HG02571 (cell line): ENCODE measurements around the gene HOGA1.

Experiments
- ATAC-seq: cut with Tn5 transposase; IDR thresholded peaks from one replicate; pipeline ENCODE4 v1.9.1; 2021; ENCODE audit warnings: mild to moderate bottlenecking, moderate library complexity; ENCODE audit not compliant: unreplicated experiment

HOGA1 gene

DNA sequence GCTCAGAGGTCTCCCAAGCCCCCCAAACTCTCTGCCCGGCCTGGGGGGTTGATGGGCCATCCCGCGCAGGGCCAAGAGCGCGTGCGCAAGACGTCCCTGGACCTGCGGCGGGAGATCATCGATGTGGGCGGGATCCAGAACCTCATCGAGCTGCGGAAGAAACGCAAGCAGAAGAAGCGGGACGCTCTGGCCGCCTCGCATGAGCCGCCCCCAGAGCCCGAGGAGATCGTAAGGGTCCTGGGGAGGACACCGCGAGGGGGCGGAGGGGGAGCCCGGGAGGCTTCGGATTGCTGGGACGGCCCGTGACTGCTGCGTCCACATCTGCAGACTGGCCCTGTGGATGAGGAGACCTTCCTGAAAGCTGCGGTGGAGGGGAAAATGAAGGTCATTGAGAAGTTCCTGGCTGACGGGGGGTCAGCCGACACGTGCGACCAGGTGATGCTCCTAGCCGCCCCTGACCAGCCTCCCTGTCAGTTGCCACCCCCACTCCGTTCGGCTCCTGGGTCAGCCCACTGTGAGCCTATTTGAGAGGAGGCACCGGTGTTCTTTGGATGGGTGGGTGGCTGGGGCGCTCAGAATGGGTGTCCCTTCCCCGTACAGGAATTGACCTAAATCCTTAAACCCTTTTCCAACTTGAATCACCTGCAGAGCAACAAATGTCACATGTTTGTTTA, 5.9 kb upstream of the HOGA1 start:
- no peak for ATAC-seq

DNA sequence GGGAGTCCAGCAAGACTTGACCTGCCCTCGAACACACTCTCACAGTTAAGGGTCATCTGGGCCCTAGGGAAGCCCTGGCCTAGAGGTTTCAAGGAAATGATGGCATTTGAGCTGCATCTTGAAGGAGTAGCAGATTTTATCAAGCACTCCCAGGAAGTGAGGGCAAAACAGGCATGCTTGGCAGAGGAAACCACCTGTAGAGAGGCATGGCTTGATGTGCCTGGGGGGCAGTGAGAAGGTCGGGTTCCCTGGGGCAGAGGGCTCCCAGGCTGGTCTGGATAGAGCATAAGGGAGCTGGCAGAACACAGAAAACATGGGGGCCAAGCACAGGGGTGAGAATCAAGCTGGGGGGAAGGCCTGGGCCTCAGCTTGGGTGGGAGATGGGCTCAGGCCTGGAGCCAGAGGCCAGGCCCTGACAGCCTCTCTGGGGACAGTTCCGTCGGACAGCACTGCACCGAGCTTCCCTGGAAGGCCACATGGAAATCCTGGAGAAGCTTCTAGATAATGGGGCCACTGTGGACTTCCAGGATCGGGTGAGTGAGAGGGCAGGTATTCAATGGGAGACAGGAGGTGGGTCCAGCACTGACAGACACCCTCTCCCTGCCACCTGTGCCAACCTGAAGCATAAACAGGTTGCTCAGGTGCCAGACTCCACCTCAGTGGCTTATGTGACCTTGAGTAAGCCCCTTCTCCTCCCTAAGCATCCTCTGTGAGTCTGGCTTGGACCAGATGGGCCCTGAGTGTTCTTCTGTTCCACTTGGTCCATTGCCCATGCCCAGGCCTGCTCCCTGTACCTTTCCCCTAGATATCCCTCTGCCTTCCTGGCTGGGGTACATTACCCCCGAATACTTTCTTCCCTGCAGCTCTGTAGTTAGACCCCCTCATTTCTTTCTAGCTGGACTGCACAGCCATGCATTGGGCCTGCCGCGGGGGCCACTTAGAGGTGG, 3.5 kb upstream of the HOGA1 start:
- ATAC-seq = no peak

DNA sequence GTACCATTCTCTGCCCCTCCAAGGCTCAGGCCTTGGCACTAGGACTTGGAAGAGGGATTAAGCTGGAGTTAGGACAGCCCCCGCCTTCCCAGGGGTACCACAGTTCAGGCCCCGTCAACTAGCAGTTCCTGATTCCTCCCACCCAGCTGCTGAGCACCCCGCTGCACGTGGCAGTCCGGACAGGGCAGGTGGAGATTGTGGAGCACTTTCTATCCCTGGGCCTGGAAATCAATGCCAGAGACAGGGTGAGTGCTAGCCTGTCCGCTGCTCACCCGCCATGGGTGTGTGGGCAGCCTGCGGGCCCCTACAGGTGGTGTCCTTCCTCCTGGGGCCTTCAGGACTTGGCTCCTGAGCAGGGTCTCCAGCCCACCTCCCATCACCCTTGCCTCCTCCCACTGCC, 2.0 kb upstream of the HOGA1 start:
- no peak for ATAC-seq

DNA sequence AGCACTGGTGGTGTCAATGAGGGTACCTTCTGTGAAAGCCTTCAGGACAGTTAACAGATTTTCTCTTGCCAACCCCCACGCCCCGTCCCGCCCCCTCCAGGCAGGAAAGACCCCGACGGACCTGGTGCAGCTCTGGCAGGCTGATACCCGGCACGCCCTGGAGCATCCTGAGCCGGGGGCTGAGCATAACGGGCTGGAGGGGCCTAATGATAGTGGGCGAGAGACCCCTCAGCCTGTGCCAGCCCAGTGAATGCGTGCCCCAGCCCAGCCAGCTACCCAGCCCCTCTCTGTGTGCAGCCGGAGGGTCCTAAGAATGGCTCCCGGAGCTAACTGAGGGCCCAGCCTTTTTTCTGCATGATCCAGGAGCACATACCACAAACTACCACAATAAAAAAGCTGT, 713 bp upstream of the HOGA1 start:
- no peak for ATAC-seq

DNA sequence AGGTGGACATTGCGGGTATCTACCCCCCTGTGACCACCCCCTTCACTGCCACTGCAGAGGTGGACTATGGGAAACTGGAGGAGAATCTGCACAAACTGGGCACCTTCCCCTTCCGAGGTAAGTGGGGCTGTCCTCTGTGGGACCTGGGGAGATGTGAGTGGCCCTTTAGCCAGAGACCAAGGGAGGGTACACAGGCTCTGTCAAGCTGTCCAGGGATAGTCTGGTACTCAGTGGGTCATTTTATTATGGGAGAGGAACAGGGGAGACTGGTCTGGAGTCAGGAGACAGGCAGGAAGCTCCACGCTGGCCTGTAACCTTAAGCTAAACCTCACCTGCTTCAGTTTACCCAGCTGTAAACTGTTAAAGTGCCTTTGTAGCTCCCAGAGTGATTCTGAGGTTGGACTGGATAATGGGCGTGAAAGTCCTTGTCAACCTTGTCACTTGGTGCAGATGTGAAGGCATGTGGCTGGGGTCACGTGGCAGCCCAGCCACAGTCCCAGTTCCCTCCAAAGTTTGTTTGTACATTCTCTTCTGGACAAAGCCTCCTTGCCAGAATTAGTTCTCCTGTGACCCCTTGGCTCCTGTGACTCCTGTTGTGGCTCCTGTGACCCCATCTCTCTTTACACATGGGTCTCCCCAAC, 729 bp downstream of the HOGA1 start:
- ATAC-seq = no peak

DNA sequence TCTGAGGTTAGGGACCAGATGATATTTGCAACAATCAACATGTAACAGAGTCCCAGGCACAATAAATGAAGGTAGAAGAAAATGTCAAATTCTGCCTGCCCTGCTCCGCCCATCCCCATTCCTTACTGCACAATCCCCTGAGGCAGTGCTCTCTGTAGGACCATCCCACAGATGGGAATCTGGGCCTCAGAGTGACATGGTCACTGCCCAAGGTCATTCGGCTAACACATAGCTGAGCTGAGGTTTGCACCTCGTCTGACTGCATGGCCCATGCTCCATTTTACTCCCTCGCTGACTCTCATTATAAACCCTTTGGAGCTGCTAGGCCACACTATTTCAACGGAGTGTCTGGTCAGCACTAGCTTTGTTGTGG, 1.2 kb downstream of the HOGA1 start:
- no peak for ATAC-seq

DNA sequence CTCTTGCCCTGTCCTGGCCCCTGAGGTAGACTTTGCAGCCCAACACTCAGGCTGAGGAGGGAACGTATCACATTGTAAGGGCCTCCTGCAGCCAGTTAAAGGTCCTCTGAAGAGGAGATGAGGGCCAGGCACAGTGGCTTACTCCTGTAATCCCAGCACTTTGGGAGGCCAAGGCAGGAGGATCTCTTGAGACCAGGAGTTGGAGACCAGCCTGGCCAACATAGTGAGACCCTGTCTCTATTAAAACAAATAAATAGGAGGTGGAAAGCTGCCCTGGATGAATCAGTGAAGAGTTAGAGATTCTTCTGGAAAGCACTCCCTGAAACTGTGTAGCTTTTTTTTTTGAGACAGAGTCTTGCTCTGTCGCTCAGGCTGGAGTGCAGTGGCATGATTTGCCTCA, 3.0 kb downstream of the HOGA1 start:
- no peak for ATAC-seq

DNA sequence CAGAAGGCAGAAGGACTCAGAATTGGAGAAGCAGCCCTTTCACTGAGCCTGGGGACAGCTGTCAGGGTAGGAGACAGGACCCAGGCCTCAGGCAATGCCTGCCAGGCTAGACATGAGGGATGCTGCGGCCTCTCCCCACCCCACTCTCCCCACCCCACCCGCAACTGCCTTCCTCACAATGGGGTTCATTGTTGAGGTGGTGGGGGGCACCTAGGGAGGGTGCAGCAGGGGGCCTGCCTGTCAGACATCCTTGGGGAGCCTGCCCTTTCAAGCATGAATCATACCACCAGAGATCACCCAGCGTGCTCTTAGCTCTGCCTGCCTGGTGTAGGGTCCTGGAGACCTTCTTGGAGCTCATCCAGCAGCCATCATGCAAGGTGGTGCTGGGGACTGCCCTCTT, 5.3 kb downstream of the HOGA1 start, which contains the start of gene C10orf62:
C10orf62 (plus strand) TSS at position 243 of the 400 bp plus-strand sequence. CDS start 177 bp downstream, outside the sequence.
- no peak for ATAC-seq

DNA sequence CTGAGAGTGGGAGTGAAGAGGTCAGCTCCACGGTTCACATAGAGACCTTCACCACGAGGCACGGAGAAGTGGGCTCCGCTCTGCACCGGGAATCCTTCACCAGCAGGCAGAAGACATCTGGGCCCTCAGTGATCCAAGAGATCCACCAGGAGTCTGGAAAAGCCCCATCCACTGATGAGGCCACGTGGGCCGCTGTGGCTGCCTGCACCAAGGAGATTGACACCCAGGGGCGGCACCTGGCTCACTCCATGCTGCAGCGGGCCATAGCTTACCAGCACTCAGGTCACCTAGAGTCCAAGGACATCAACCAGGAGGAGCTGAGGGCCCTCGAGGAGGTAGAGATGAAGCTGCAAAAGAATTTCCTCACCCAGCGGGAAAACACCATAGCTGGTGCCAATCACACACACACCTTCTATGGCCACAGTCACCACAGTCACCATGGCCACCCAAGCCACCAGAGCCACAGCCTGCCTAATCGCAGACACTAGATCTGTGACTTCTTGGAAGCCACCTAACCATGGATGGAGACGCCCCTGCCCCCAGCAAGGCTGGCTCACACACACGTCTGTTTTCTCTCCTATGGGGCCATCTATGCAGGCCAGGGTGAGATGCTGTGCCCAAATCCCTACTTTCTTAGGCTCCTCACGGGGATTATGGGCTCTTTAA, 6.0 kb downstream of the HOGA1 start:
- no peak for ATAC-seq

DNA sequence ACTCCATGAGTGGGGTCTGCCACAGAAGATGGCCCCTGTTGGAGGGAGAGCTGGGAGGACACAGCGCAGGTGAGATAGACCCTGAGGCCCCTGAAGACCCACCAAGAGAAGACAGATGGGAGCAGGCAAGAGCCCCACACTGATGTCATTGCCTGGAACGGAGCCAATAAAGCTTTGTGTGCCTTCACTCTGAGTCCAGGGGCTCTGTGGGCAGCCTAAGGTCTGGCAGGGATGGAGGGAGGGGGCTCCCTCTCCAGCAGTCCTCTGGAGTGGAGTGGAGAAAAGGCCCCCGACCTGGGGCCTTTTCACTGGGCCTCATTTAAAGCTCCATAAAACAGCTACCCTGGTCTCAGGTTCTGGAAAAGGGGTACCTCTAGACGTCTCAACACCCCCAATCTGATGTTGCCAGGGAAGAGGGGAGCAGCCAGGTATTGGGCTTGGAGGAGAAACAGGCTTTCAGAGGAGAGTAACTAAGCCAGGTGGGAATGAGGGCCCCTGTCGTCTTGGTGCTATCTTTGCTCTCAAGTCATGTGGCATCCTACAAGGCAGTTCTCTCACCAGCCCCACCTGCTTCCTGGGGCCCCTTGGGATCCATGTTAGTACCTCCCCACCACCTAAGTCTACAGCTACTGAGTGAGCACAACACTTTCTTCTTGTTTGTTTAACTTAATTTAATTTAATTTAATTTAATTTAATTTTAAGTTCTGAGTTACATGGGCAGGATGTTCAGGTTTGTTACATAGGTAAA, 6.7 kb downstream of the HOGA1 start:
- no peak for ATAC-seq

DNA sequence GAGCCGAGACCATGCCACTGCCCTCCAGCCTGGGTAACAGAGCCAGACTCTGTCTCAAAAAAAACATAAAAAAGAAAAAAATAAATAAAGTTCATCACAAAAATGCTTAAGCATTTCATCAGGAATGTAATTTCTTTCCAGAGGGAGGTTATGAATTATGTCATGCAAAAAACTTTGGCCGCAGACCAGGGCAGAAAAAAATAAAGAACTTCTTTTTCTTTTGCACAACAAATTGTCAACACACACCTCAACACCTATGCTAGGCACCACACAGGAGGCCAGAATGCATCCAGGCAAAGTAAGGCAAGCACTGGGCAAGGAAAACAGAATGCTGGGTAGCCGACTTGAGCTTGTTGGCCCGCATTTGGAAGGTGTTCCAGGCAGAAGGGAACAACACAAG, 9.2 kb downstream of the HOGA1 start:
- no peak for ATAC-seq

DNA sequence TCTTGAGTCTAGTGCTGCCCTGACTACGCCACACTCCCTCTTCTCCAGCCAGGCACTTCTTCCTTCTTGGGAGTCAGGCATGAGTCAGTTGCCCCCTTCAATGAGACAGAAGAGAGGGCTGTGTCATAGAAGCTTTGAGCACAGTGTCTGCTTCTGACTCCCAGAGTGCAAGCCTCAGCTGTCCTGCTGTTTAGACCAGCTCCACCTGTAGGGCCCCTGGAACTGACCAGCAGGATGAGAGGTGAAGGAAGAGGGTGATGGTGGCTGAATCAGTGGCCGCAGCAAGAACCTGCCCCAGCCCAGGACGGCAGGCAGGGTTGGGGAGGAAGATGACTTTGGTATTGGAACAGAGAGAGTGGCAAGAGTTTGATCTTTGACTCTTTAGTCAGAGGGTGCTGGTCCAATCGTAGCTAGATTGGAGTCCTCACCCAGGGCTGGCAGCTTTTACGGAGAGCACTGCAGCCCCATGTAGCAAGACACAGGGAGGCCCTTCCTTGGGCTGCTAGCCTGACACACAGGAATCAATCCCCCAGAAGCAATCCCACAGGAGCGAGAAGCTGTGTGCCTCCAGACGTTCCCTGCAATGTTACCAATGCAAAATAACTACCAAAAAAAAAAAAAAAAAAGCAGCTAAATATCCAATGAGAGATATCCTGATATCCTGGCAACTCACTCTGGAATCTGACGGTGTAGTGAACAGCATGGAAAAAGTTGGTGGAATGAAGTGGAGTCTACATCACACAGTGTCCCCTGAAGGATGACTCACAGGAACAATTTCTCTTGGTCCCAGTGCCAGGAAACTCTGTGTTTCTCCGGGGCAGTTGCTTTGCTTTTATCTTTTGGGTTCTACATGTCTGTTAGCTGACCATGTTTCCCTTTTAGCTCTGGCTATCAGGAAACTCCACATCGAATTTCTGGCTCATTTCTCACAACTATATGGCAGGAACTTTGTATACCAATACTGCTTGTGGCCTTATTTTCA, 12.2 kb downstream of the HOGA1 start:
- no peak for ATAC-seq

DNA sequence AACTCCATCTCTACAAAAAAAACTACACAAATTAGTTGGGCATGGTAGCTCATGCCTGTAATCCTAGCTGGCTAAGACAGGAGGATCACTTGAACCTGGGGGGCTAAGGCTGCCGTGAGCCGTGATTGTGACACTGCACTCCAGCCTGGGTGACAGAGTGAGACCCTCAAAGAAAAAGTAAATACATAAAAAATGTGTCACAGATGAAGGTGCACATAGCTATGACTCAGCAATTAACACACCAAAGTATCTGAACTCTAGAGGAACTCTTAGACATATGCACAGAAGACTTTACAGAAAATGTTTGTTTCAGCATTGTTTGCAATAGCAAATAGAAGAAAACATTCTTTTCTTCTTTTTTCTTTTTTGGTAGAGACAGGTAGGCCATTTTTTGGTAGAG, 13.6 kb downstream of the HOGA1 start:
- ATAC-seq = no peak

DNA sequence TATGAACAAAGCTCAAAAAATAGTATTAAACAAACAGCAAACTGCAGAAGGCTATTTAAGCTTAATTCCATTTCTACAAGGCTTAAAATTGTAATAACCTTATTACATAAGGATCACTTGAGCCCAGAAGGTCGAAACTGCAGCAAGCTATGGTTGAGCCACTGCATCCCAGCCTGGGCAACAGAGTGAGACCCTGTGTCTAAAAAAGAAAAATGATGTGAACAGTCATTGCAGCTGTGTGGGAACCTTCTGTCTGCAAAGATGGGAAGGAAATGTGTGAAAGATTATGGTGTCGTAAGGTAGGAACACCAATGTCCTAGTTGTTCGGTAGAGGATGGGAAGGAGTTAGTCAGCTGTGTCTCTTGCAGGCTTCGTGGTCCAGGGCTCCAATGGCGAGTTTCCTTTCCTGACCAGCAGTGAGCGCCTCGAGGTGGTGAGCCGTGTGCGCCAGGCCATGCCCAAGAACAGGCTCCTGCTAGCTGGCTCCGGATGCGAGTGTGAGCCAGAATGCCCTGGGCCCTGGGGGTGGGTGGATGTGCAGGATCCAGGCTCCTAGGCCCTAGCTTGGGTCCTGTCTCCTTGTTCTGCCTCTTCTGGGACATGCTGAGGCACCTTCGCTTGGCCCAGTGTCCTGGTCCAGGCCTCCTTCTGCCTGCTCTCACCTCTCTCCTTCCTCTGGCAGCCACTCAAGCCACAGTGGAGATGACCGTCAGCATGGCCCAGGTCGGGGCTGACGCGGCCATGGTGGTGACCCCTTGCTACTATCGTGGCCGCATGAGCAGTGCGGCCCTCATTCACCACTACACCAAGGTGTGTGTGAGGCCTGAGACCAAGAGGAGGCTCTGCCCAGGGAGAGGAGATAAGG, 14.4 kb downstream of the HOGA1 start:
- ATAC-seq = no peak

DNA sequence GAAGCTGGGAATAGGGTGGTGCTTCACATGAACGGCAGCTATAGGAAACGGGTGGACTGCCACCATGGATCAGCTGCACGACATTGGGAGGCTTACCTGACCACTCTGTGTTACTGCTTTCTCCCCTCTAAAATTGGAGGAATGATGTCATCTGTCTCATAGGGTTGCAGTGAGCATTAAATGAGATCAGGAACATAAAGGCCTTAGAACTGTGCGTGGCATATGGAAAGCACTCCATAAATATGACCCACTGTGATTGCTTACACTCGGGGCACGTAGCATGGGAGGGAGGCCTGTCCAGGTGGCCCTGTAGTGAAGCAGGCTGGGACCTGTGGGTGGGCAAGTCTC, 15.1 kb downstream of the HOGA1 start:
- ATAC-seq = no peak

DNA sequence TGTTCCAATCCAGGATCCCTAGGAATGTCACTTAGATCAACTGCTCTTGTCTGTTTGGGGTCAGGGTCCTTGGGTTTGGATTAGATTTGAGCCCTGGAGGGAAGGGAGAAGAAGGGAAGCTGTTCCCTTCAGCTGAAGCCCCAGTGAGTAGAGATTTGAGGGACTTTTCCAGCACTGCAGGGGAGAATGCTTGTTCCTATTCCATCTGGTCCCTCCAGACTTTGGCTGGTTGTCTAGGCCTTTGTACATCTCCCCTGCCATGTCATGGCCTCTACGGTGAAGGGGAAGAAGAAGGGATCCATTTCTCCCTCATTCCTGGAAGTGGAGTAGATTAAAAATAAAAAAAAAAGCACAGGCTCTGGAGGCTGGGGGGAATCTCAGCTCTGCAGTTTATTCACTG, 16.4 kb downstream of the HOGA1 start:
- ATAC-seq = no peak

DNA sequence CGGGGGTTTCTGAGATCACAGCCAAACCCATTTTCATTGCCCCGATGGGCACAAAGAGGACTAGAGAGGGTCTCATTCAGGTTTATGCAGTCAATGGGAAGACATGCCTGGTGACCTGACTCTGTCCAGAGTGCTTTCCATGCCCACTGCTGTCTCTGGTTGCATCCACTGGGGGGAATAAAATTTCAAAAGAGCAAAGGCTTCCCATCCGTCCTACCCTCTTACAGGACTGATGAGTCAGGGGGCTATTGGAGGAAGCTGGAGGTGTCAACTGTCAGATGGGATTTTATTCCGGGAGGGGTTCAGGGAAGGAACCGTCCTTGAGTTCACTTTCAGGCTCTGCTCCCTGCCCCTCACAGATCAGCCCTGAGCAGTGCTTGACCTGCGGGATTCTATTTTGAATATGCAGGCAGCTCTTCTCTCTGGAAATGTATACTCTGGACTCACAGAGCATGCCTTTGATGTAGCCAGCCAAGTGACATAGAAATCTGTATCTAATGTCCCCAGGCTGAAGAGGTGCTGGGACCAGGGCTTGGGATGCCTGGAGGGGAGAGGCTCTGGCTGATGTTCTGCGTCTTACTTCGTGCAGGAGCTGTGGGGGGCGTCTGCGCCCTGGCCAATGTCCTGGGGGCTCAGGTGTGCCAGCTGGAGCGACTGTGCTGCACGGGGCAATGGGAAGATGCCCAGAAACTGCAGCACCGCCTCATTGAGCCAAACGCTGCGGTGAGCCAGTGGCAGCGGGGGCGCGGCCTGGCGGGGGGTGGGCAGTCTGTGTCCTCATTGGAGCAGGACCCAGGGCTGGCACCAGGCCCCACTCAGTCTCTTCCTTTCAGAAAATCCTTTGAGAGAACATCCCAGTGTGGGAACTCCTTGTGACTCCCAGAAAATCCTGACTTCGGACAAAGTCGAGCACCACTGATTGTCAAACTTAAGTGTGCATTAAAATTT, 17.4 kb downstream of the HOGA1 start:
- ATAC-seq = no peak
